Measurements from ENCODE around the gene TMEM52.

DNA sequence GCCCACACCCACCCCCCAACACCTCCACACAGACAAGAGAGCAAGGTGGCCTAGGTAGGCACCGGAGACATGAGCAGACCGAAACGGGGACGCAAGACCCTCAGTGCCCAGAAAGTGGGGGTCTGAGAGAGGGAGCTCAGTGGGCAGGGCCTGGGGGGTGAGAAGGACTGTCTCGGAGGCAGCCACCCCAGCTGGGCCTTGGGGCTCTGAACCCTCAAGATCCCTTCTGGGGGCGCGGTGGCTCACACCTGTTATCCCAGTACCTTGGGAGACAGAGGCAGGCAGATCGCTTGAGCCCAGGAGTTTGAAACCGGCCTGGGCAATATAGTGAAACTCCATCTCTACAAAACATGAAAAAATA, 19.1 kb downstream of the TMEM52 start:
- TF ChIP-seq POLR2AphosphoS5 (IDR thresholded peaks at IDR 0.05; ENCODE audit: low read depth, low read length), result no peak
- no peak for TF ChIP-seq POLR2A (IDR thresholded peaks at IDR 0.05; ENCODE audit: low read depth, low read length)

Measured in GM12892 (cell line).